Stimulated activated naive CD8-positive, alpha-beta T cell treated with anti-CD3 and anti-CD28 coated beads, Interleukin-15, amount 100 ng/mL, for 72 hours (primary cell): ENCODE data around the gene ZNF205.

Experiments
- ATAC-seq: fragments of 150-1000 bp; cut with Tn5 transposase; 2 replicates; pipeline ENCODE4 v1.10.0; 2021; ENCODE audit warnings: mild to moderate bottlenecking, moderate library complexity
- DNase-seq, 2 donors: peaks; one replicate each; pipeline ENCODE4 v3.0.0; 2021 to 2022
- H3K27ac Mint-ChIP-seq, 2 donors: one replicate each; pipeline ENCODE4 v1.8.0; 2022; ENCODE audit warnings: mild to moderate bottlenecking in 2 of 2, mixed read lengths in 2 of 2, moderate library complexity in 2 of 2
- H3K27me3 Mint-ChIP-seq: one replicate; pipeline ENCODE4 v1.8.0; 2022; ENCODE audit warnings: mixed read lengths
- H3K4me1 Mint-ChIP-seq: one replicate; pipeline ENCODE4 v1.8.0; 2022; ENCODE audit warnings: mild to moderate bottlenecking, mixed read lengths
- H3K4me3 Mint-ChIP-seq, 2 donors: one replicate each; pipeline ENCODE4 v1.8.0; 2022; ENCODE audit warnings: mild to moderate bottlenecking in 2 of 2, mixed read lengths in 2 of 2, moderate library complexity in 1 of 2
- H3K9me3 Mint-ChIP-seq, 2 donors: one replicate each; pipeline ENCODE4 v1.8.0; 2022; ENCODE audit warnings: mixed read lengths in 2 of 2

The ZNF205 gene

DNA sequence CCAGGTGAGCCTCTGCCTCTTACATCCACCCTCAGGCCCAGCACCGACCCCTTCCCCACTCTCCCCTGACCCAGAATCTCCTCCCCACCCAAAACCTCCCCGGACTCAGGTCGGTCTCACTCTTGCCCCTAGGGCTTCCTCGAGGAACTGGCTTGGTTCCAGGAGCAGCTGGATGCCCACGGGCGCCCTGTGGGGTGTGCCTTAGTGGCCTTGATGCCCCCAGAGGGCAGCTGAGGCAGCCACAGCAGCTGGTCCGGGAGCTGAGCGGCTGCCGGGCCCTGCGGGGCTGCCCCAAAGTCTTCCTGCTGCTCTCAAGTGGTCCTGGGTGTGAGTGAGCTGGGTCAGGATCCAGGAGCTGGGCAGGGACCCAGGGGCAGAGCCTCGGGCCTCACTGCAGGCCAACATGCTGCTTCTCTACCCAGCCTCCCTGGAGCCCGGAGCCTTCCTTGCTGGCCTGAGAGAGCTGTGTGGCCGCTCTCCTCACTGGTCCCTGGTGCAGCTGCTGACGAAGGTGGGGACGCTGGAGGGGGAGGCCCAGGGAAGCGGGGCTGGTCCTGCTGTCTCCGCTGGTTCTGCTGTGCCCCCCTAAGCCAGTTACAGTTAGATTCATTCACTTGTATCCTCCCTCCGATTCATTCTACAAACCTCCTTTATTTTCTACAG lies 32.1 kb downstream of the ZNF205 start:
- DNase-seq (no peak), ATAC-seq (no peak)
- Mint-ChIP-seq H3K4me3 (no peak overlapping the region), H3K27me3 (no peaks in the 10 kb centered on the region), H3K4me1 (peaks cover 8% of the 10 kb centered on the region), H3K27ac (no peak overlapping the region), H3K9me3 (no peaks in the 10 kb centered on the region)

DNA sequence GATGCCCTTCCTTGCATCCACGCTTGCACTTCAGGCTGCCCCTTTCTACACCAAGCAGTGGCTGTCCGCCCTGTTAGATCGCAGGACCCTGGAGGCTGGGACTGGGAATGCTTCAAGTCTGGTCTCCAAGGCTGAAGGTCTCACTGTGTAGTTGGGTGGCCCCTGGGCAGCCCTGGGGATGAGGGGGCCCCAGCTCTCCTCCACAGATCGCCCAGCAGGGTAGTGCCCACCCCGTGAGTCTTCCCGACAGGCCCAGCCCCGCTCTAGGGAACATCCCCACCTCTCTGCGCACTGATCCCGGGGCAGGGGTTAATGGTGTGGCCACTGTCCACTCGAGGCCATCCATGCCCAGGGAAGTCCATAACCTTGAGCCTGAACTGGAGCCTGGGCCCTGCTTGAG lies 32.8 kb downstream of the ZNF205 start:
- DNase-seq (no peak), ATAC-seq (no peak)
- no peaks in the 10 kb centered on the region for H3K9me3 Mint-ChIP-seq
- H3K4me1 Mint-ChIP-seq: peaks cover 15% of the 10 kb centered on the region
- H3K4me3 Mint-ChIP-seq: no peak overlapping the region
- H3K27ac Mint-ChIP-seq: peak overlapping the region in 1 of 2 donors; percentile 25
- H3K27me3 Mint-ChIP-seq: no peaks in the 10 kb centered on the region

DNA sequence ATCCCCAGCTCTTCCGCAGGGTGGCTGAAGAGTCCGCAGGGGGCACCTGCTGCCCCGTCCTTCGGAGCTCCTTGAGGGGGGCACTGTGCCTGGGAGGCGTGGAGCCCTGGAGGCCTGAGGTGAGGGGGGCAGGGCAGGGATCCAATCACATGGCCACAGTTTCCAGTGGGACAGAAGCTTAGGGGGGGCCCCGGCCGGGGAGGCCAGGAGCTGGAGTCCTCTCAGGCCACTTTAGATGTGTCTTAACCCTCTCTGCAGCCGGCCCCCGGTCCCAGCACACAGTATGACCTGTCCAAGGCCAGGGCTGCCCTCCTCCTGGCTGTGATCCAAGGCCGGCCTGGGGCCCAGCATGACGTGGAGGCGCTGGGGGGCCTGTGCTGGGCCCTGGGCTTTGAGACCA lies 33.3 kb downstream of the ZNF205 start:
- ATAC-seq: no peak
- H3K4me1 Mint-ChIP-seq: peaks cover 18% of the 10 kb centered on the region
- no peak overlapping the region for H3K4me3 Mint-ChIP-seq
- H3K27ac Mint-ChIP-seq: peak overlapping the region in 1 of 2 donors; percentile 25
- no peaks in the 10 kb centered on the region for H3K27me3 Mint-ChIP-seq
- no peak for DNase-seq
- no peaks in the 10 kb centered on the region for H3K9me3 Mint-ChIP-seq

DNA sequence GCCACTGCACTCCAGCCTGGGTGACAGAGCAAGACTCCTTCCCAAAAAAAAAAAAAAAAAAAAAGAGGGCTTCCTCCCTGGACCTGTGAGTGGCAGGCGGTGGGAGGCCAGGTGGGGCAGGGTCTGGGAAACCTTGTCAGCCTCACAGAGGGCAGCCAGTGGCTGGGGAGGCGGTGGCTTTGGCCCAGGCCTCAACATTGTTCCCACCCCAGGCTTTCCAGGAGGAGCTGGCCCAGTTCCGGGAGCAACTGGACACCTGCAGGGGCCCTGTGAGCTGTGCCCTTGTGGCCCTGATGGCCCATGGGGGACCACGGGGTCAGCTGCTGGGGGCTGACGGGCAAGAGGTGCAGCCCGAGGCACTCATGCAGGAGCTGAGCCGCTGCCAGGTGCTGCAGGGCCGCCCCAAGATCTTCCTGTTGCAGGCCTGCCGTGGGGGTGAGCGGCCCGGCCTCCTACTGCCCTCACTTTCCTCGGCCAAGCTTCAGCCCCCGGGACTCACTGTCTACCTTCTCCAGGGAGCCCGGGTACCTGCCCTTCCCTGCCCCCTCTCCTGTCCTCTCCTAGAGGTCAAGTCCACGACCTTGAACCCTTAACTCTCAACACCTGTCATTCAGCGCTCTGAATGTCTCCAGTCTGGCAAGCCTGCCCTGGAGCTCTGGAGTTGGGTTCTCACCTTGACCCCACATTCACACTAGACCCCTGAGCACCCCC lies 34.8 kb downstream of the ZNF205 start:
- Mint-ChIP-seq H3K27me3 (no peaks in the 10 kb centered on the region), H3K9me3 (no peaks in the 10 kb centered on the region), H3K27ac (no peak overlapping the region), H3K4me1 (peaks cover 29% of the 10 kb centered on the region), H3K4me3 (no peak overlapping the region)
- DNase-seq (no peak), ATAC-seq (no peak)

DNA sequence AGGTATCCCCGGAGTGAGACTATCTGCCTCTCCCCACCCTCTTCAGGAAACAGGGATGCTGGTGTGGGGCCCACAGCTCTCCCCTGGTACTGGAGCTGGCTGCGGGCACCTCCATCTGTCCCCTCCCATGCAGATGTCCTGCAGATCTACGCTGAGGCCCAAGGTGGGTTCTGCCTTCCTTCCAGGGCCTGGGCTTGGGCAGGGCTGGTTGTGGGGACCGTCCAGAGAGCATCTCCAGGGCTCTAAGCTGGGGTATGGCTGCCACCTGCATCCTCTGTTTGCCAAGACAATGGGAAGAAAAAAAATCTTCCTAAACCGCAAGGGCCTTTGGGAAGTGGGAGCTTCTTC lies 35.3 kb downstream of the ZNF205 start:
- Mint-ChIP-seq H3K9me3 (no peaks in the 10 kb centered on the region), H3K27ac (no peak overlapping the region), H3K4me3 (no peak overlapping the region), H3K27me3 (no peaks in the 10 kb centered on the region), H3K4me1 (peaks cover 34% of the 10 kb centered on the region)
- DNase-seq: no peak
- ATAC-seq: no peak

DNA sequence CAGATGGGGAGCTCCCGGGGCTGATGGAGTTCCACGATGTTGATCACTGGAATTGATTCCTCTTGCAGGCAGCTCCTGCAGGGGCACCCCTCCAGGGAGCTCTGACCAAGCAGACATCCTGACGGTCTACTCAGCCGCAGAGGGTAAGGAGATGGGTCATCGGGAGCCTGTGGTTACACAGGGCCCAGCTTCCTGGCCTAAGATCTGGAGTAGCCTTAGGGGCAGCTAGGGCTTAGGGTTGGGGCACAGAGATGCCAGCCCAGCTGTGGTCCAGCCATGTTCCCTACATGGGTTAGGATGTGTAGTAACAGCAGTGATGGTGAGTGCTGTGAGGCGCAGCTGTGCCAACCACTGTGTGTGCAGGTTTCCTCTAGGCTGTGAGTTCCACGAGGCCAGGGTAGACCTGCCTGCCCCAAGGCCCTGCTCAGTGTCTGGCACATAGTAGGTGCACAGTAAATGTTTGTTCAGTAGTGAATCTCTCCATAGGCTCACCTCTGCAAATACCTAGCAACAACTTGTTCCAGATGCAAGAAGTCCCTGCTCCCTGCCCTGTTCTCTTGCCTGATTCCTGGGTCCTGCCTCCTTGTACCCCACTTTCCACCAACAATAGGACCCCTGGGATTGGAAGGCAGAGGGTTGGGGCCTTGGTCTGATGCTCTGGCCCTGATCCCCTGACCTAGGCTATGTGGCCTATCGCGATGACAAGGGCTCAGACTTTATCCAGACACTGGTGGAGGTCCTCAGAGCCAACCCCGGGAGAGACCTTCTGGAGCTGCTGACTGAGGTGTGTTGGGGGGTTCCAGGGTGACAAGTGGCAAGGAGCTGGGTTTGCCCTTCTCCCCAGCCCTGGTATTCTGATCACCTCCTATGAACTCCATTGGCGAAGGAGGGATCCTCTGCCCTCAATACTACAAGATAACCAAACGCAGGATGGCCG lies 36.1 kb downstream of the ZNF205 start:
- H3K27me3 Mint-ChIP-seq: no peaks in the 10 kb centered on the region
- H3K27ac Mint-ChIP-seq: no peak overlapping the region

DNA sequence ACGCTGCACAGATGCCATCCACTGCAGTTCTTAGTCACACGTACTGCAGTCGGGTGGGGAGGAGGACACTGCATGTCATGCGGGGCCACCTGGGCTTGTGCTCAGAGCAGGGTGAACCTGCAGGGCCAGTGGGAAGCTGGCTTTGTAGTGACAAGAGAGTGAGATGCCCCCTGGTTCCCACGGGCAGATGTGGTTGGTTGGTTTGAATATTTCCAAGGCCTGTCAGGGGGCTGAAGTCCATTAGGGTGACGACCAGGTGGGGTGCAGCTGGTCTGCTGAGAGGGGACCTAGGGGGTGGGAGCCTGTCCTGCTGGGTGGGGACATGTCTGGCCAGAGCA lies 36.8 kb downstream of the ZNF205 start:
- ATAC-seq (no peak), DNase-seq (no peak)
- H3K9me3 Mint-ChIP-seq: peaks cover 0 to 3% of the 10 kb centered on the region in 2 donors
- H3K4me1 Mint-ChIP-seq: peaks cover 36% of the 10 kb centered on the region
- H3K4me3 Mint-ChIP-seq: peak overlapping the region; percentile 84 to 98
- peak overlapping the region in 1 of 2 donors; percentile 87 for H3K27ac Mint-ChIP-seq
- H3K27me3 Mint-ChIP-seq: no peaks in the 10 kb centered on the region

More for the DNA sequence above, 36.1 kb downstream of the ZNF205 start:
- no peaks in the 10 kb centered on the region for H3K9me3 Mint-ChIP-seq
- H3K4me1 Mint-ChIP-seq: peaks cover 36% of the 10 kb centered on the region
- peak overlapping the region; percentile 84 to 98 for H3K4me3 Mint-ChIP-seq
- DNase-seq: no peak
- ATAC-seq: no peak

DNA sequence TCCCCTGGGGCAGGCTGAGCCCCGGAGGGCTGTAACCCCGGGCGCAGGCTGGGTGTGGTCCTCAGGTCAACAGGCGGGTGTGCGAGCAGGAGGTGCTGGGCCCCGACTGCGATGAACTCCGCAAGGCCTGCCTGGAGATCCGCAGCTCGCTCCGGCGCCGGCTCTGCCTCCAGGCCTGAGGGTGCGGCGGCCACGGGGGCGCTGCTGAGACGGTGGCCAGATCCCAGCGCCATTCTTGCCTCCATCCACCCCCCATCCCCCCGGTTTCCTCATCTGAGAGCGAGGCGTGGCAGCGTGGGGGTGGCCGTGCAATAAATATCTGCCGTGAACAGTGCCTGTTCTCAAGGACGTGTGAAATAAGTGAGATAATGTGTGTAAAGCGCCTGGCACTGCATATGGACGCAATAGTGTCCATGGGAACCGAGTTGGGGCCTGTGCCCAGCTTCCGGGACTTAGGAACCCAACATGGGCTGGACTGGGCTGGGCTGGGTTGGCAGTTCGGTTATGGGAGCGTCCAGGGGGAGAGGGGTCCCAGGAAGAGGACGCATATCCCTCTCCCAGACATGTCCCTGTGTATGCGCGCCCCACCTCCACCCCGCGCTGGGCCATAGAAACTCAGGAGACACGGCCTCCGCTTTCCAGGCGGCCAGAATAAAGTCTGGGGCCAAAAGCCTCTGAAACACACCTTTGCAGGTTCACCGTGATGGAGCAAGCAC lies 37.4 kb downstream of the ZNF205 start:
- Mint-ChIP-seq H3K27ac (peak overlapping the region; percentile 67 to 83), H3K4me1 (peaks cover 36% of the 10 kb centered on the region), H3K27me3 (no peaks in the 10 kb centered on the region), H3K9me3 (peaks cover 0 to 10% of the 10 kb centered on the region in 2 donors), H3K4me3 (peak overlapping the region; percentile 84 to 98)
- DNase-seq (peak; percentile 69 to 73), ATAC-seq (peak; percentile 38)

DNA sequence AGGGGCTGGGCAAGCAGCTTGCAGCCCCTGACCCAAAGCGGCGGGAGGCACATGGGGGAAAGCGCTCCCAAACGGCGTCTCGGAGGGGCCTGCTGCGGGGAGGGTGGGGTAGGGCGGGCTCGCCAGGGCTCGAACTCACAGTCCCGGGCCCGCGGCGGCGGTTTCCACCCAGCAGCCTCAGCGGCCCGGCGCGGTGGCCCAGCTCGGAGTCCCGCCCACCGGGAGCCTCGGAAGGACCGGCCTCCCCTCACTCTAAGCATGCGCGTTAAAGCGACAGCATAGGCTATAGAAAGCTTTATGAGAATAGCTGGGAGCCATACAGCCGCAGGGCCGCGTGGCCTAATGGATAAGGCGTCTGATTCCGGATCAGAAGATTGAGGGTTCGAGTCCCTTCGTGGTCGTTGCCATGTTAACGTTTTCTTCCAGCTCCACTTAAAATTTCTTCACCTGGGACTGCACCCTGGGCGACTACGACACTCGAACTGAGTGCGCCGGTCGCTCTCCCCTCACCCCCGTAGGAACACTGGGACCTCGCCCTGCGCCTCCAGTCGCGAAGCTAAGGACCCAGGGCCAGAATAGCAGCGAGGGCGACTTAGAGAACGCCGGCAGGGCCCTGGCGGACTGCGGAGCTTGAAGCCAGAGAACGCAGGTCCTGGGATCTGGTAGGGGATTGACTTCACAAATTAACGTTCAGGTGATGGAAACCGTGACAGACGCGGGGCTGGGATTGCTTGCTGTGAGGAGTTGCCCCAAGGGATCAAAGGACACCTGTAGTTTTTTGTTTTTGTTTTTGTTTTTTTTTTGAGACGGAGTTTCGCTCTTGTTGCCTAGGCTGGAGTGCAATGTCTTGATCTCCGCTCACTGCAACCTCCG lies 38.2 kb downstream of the ZNF205 start:
- Mint-ChIP-seq H3K9me3 (peaks cover 0 to 18% of the 10 kb centered on the region in 2 donors), H3K4me3 (peak overlapping the region; percentile 88 to 98), H3K4me1 (peaks cover 36% of the 10 kb centered on the region), H3K27me3 (no peaks in the 10 kb centered on the region), H3K27ac (peak overlapping the region; percentile 90 to 99)
- ATAC-seq (peak; percentile 86), DNase-seq (peak; percentile 99 to 100)

DNA sequence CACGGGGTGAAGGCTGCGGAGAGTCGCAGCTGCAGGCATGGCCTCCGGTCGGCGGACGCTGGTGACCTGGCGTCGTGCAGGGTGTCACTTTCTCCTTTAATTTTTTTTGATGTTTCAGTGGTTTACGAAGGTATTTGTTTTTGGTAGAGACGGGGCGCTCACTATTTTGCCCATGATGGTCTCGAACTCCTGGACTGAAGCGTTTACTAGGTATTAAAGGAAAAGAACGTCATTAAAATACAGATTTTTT lies 39.6 kb downstream of the ZNF205 start:
- DNase-seq (peak in 1 of 2 donors; percentile 51), ATAC-seq (no peak)
- Mint-ChIP-seq H3K9me3 (peaks cover 0 to 18% of the 10 kb centered on the region in 2 donors), H3K4me3 (peak overlapping the region; percentile 82 to 90), H3K27ac (peak overlapping the region; percentile 75 to 99), H3K4me1 (peaks cover 37% of the 10 kb centered on the region), H3K27me3 (peaks cover 2% of the 10 kb centered on the region)

DNA sequence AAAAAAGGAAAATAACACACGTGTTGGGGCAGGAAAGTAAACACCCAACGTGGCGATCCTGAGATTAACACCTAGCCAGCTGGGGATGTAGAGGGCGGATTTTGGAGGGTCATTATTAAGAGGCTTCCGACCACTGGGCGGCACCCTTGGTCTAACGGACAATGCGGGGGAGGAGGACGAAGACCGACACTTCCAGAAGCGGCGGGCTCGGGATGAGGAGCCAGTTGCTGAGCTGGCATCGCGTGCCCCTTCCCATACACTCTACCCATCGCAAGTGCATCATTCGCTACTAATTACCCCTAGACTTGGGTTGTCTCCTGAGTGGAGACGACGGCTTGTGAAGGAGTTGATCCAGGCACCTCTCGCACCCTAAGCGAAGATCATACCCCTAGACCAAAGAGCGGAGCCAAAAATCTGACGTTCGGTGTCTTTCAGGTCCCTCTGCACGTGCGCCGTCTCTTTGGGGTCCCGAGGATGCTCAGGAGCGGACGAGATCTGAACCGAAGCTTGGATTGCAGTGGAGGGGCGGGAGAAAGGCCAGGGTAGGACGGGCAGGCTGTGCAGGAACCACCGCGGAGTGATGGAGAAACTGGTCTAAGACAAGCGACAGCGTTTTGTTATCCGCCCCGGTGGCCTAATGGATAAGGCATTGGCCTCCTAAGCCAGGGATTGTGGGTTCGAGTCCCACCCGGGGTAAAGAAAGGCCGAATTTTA lies 40.0 kb downstream of the ZNF205 start:
- Mint-ChIP-seq H3K9me3 (peaks cover 0 to 18% of the 10 kb centered on the region in 2 donors), H3K4me3 (peak overlapping the region; percentile 82 to 90), H3K4me1 (peaks cover 42% of the 10 kb centered on the region), H3K27me3 (peaks cover 7% of the 10 kb centered on the region), H3K27ac (peak overlapping the region; percentile 75 to 99)
- DNase-seq: peak; percentile 84 to 90
- peak; percentile 44 for ATAC-seq

DNA sequence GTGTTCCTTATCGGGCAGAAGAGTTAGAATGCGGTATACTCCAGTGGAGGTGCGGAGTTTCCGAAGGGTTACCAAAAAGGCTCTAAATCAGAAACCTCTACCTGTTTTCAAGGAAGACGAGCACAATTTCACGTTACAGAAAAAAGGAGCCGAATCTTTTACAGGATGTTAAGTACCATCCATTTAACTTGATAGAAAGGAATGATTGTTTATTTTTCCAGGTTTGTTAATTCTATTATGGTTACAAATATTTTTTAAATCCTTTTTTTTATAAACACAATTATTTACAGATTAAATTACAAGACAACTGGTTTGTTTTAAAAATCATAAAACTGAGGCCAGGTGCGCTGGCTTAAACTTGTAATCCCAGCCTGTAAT lies 40.6 kb downstream of the ZNF205 start:
- peak overlapping the region; percentile 82 to 90 for H3K4me3 Mint-ChIP-seq
- peak overlapping the region; percentile 75 to 99 for H3K27ac Mint-ChIP-seq
- ATAC-seq (no peak), DNase-seq (no peak)
- peaks cover 12% of the 10 kb centered on the region for H3K27me3 Mint-ChIP-seq
- H3K4me1 Mint-ChIP-seq: peaks cover 48% of the 10 kb centered on the region
- H3K9me3 Mint-ChIP-seq: peaks cover 0 to 18% of the 10 kb centered on the region in 2 donors

DNA sequence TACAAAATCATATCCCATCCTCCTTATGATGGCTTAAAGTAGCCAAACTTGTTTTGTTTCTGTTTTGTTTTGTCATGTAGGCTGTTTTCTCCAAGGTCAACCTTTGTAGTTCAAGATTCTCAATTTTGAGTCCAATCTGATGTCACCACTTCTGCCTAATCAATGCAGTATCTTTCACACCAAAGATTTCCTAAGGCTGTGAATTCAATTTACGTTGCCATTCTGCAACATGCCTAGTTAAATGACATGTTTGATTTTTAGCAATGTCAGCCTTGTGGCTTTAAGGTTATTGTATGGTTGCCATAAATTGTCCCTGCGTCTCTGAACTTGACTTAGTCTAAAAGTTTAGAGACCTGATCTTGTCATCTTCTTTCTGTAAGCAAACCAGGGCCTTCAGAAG lies 42.8 kb downstream of the ZNF205 start:
- H3K27ac Mint-ChIP-seq: no peak overlapping the region
- H3K27me3 Mint-ChIP-seq: peaks cover 14% of the 10 kb centered on the region
- ATAC-seq (no peak), DNase-seq (no peak)
- no peak overlapping the region for H3K4me3 Mint-ChIP-seq
- peaks cover 52% of the 10 kb centered on the region for H3K4me1 Mint-ChIP-seq
- H3K9me3 Mint-ChIP-seq: peaks cover 0 to 18% of the 10 kb centered on the region in 2 donors

DNA sequence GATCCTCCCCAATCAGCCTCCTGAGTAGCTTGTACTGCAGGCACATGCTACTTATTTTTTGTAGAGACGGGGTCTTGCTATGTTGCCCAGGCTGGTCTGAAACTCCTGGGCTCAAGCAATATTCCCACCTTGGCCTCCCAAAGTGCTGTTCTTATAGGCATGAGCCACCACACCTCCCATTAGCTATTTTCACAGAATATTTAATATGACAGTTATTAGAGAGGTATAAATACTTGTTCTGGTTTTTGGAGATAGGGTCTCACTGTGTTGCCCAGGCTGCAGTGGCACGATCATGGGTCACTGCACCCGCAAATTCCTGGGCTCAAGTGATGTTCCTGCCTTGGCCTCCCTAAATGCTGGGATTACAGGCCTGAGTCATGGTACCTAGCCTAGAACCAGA lies 43.6 kb downstream of the ZNF205 start:
- Mint-ChIP-seq H3K4me1 (peaks cover 48% of the 10 kb centered on the region), H3K9me3 (peaks cover 0 to 18% of the 10 kb centered on the region in 2 donors), H3K27ac (no peak overlapping the region), H3K27me3 (peaks cover 14% of the 10 kb centered on the region), H3K4me3 (no peak overlapping the region)
- DNase-seq: no peak
- ATAC-seq: no peak
